PC-9 (cell line): Measurements from ENCODE around the gene KCNQ5. TPM values are rescaled to one million over a fixed set of nuclear protein-coding genes. Genes with fewer than 3 reads are reported as not detected.

Experiments
- BruUV-seq: library from RNA; stranded (reverse); fragments of 400-500 nt; replicated peaks from 2 replicates; lab custom pipeline; 2021; lab: Mats Ljungman, UMichigan
- CTCF ChIA-PET: fragments of 300-600 bp; sonication (Branson Sonifier 250); formaldehyde crosslinking; loops from one replicate; lab custom pipeline; 2022; ENCODE audit warnings: antibody characterized with exemption; lab: Charles Lee
- POLR2A ChIA-PET: fragments of 300-600 bp; sonication (Branson Sonifier 250); formaldehyde crosslinking; loops from one replicate; lab custom pipeline; 2022; ENCODE audit warnings: antibody characterized with exemption; ENCODE audit not compliant: unreplicated experiment; lab: Charles Lee
- DNase-seq, 2 experiments: peaks; one replicate each; pipeline versions ENCODE4 v3.0.0 to v3.0.0-alpha.2; 2015 to 2022; ENCODE audit warnings: mixed read lengths in 1 of 2
- H2AFZ ChIP-seq: fragments of 200-600 bp; sonication (generic); 2 replicates; pipeline ENCODE4 v1.8.1; 2017; ENCODE audit warnings: antibody characterized with exemption
- H3F3A ChIP-seq: fragments of 200-600 bp; sonication (generic); 2 replicates; pipeline ENCODE4 v1.8.1; 2017; ENCODE audit warnings: antibody characterized with exemption, mild to moderate bottlenecking, low read depth; ENCODE audit not compliant: insufficient read depth
- H3K27ac ChIP-seq: fragments of 200-600 bp; sonication (generic); 2 replicates; pipeline ENCODE4 v1.6.1; 2016; ENCODE audit warnings: mixed run types
- H3K27me3 ChIP-seq: fragments of 200-600 bp; sonication (generic); 2 replicates; pipeline ENCODE4 v1.6.1; 2016; ENCODE audit warnings: low read depth, mixed run types; ENCODE audit not compliant: insufficient read depth
- H3K36me3 ChIP-seq: fragments of 200-600 bp; sonication (generic); 2 replicates; pipeline ENCODE4 v1.6.1; 2016; ENCODE audit warnings: low read depth, mixed run types
- H3K4me1 ChIP-seq: fragments of 200-600 bp; sonication (generic); replicated peaks from 2 replicates; pipeline ENCODE4 v1.6.1; 2016; ENCODE audit warnings: mixed run types; ENCODE audit not compliant: insufficient read depth
- H3K4me2 ChIP-seq: fragments of 200-600 bp; sonication (generic); 2 replicates; pipeline ENCODE4 v1.6.1; 2017; ENCODE audit warnings: mixed run types
- H3K4me3 ChIP-seq: fragments of 200-600 bp; sonication (generic); 2 replicates; pipeline ENCODE4 v1.6.1; 2016; ENCODE audit warnings: mixed run types
- H3K79me2 ChIP-seq: fragments of 200-600 bp; sonication (generic); 2 replicates; pipeline ENCODE4 v1.6.1; 2017; ENCODE audit warnings: low read depth, mixed run types
- H3K9me2 ChIP-seq: fragments of 200-600 bp; sonication (generic); 2 replicates; pipeline ENCODE4 v1.8.1; 2017; ENCODE audit warnings: mild to moderate bottlenecking; ENCODE audit not compliant: insufficient read depth
- H3K9me3 ChIP-seq: fragments of 200-600 bp; sonication (generic); 2 replicates; pipeline ENCODE4 v1.8.1; 2016; ENCODE audit warnings: low read depth; ENCODE audit not compliant: insufficient read depth
- H4K20me1 ChIP-seq: fragments of 200-600 bp; sonication (generic); 2 replicates; pipeline ENCODE4 v1.8.1; 2017; ENCODE audit not compliant: insufficient read depth
- CTCF ChIP-seq: fragments of 200-600 bp; sonication (generic); conservative IDR thresholded peaks from 2 replicates; pipeline ENCODE4 v1.6.1; 2017; ENCODE audit warnings: mixed run types, antibody characterized with exemption, mild to moderate bottlenecking, moderate library complexity
- EZH2 ChIP-seq: fragments of 200-600 bp; sonication (generic); IDR thresholded peaks from 2 replicates; pipeline ENCODE4 v1.8.0; 2017; ENCODE audit warnings: antibody characterized with exemption, low read depth
- intact Hi-C: fragments of 100-400 bp; cut with micrococcal nuclease; formaldehyde crosslinking; loops from one replicate; pipeline ENCODE4 v1.10.0; 2022; ENCODE audit not compliant: unreplicated experiment
- total RNA-seq: library from RNA; stranded (reverse); gene quantifications from 2 replicates; pipeline ENCODE4 v1.2.3, GENCODE V29; 2021

The KCNQ5 gene
- total RNA-seq, 1 experiment from 2014 or later: 0.20 TPM

- TF ChIP-seq CTCF (no peak), EZH2 (no peak)
- H3K27ac ChIP-seq: no peak overlapping the region
- no peaks in the 10 kb centered on the region for H3K27me3 ChIP-seq
- no peaks in the 10 kb centered on the region for H3K4me1 ChIP-seq
- H3K4me3 ChIP-seq: no peak overlapping the region
- H4K20me1 ChIP-seq: no peaks in the 10 kb centered on the region
- no peak overlapping the region for H2AFZ ChIP-seq
- CTCF ChIA-PET: no interaction called here
- no peaks in the 10 kb centered on the region for H3K9me2 ChIP-seq
- intact Hi-C loops: no loop called here
- POLR2A ChIA-PET: no interaction called here
- no peaks in the 10 kb centered on the region for H3K9me3 ChIP-seq
- no peaks in the 10 kb centered on the region for H3F3A ChIP-seq
- DNase-seq: no peak
- no peaks in the 10 kb centered on the region for H3K79me2 ChIP-seq
- H3K4me2 ChIP-seq: no peak overlapping the region
- BruUV-seq: no TSS peak
- no peaks in the 10 kb centered on the region for H3K36me3 ChIP-seq
Measured at GRCh38 chr6:72699159-72699558, 77.3 kb downstream of the KCNQ5 start.

DNA sequence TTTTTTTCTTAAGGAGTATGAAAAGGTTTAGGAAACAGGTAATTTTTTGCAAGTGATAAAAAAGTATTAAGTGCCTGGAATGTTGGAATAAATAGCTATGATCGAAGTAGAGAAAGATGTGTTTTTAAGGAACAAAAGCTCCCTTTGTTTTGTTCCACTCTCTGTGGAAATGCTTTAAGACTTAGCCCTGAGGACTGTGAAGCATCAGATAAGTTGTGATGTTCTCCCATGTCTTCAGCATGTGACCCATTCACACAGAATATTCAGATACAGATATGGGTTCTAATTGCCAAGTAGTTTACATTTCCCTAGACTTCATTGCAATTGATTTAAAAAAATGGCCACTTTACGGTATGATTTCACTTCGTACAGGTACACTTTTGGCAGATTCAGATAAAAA lies 80.6 kb downstream of the KCNQ5 start:
- H3F3A ChIP-seq: no peaks in the 10 kb centered on the region
- DNase-seq: no peak
- H3K9me3 ChIP-seq: no peaks in the 10 kb centered on the region
- H4K20me1 ChIP-seq: no peaks in the 10 kb centered on the region
- no peak overlapping the region for H2AFZ ChIP-seq
- no TSS peak for BruUV-seq
- no peak overlapping the region for H3K4me2 ChIP-seq
- CTCF ChIA-PET: no interaction called here
- no peaks in the 10 kb centered on the region for H3K9me2 ChIP-seq
- H3K27ac ChIP-seq: no peak overlapping the region
- intact Hi-C loops: no loop called here
- no peak for TF ChIP-seq EZH2
- TF ChIP-seq CTCF: no peak
- H3K79me2 ChIP-seq: no peaks in the 10 kb centered on the region
- H3K4me1 ChIP-seq: no peaks in the 10 kb centered on the region
- H3K36me3 ChIP-seq: no peaks in the 10 kb centered on the region
- no peak overlapping the region for H3K4me3 ChIP-seq
- POLR2A ChIA-PET: no interaction called here
- no peaks in the 10 kb centered on the region for H3K27me3 ChIP-seq

DNA sequence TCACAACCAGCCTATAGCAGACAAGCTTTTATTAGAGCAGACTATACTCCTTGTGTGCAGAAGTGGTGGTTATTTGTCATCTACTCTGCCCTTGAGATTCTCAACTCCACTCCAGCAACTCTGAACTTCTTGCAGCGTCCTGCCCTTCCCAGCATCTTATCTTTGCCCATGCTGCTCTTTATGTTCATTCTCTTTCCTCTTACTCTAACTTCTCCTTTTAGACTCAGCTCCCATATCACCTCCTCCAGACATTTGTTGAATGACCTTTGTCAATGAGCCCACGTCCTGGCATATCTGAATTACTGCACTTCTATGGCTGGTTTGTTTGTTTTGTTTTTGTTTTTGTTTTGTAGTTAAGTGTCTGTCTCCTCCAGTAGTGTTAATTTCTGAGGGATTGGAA lies 81.2 kb downstream of the KCNQ5 start:
- H3K4me2 ChIP-seq: no peak overlapping the region
- H2AFZ ChIP-seq: no peak overlapping the region
- no peaks in the 10 kb centered on the region for H3K36me3 ChIP-seq
- no peaks in the 10 kb centered on the region for H3K27me3 ChIP-seq
- no peaks in the 10 kb centered on the region for H3F3A ChIP-seq
- intact Hi-C loops: no loop called here
- H3K27ac ChIP-seq: no peak overlapping the region
- no peak for DNase-seq
- no TSS peak for BruUV-seq
- no peaks in the 10 kb centered on the region for H3K9me3 ChIP-seq
- no peaks in the 10 kb centered on the region for H3K4me1 ChIP-seq
- H4K20me1 ChIP-seq: no peaks in the 10 kb centered on the region
- TF ChIP-seq CTCF: no peak
- no peak for TF ChIP-seq EZH2
- no peaks in the 10 kb centered on the region for H3K9me2 ChIP-seq
- no peak overlapping the region for H3K4me3 ChIP-seq
- POLR2A ChIA-PET: no interaction called here
- CTCF ChIA-PET: no interaction called here
- H3K79me2 ChIP-seq: no peaks in the 10 kb centered on the region
